ENCODE results near the gene PNPLA8. TPM values are rescaled to one million over a fixed set of nuclear protein-coding genes. Genes with fewer than 3 reads are reported as not detected.

PNPLA8 gene
- total RNA-seq, 1 donor from 2014 or later: 29.0 TPM

DNA sequence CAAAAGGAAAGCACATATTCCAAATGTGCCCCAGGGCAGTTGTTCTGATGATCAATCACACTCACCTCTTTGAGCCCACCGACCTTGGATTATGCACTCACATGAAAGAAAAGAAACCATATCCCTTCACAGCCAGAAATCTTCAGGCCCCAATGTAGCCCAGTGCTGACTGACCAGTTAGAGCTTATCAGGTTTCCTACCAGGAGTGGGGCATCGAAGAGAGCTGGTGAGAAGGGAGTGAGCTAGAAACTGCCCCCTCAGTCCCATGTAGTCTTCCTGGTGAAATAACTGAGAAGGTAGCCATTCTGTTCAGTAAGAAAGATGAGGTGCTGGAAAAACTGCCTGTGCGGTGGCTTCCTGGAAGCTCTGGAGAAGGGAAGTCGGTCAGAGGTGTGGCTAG lies 101.9 kb downstream of the PNPLA8 start:
- no peak for ATAC-seq (ENCODE audit: poor library complexity)
- intact Hi-C loops (cut with DNase I): no loop called here
- DNase-seq: no peak

DNA sequence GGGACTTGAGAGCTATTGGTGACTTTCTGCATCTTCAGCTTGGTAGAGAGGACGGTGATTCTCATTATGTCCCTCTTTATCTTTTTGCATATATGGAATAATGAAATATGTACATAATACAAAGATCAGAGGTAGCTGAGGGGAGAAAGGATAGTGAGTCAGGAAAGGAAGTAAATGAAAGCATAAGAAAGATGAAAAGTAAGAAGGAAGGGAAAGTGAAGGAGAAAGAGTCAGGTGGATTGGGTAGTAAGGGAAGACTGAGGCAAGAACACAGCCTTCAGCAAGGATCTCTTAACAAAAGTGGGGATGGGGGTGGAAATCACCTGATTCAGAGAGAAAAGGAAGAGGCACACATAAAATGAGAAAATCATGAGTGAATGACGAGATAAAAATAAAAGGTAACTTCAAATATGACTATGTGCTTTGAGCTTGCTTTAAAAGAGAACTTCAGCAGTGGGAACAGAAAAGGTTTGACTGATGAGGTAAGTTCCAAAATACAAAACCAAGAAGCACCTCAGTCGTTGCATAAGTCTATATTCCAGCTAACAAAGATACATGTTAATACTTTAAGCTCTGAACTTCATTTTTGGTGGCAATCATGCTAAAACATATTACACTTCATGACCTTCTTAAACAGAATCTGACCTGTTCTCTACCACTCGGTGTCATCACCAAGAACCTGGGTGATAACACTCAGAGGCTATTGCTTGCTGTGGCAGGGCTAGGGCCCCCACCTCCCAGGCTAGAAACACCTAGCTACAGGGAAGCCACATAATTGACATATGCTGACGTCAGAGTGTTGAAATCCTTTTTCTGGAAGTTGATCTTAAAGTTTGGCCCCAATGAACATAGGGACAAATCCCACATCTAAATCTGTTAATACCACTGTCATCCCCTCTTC lies 102.6 kb downstream of the PNPLA8 start:
- intact Hi-C loops (cut with DNase I): no loop called here
- no peak for DNase-seq
- no peak for ATAC-seq (ENCODE audit: poor library complexity)

DNA sequence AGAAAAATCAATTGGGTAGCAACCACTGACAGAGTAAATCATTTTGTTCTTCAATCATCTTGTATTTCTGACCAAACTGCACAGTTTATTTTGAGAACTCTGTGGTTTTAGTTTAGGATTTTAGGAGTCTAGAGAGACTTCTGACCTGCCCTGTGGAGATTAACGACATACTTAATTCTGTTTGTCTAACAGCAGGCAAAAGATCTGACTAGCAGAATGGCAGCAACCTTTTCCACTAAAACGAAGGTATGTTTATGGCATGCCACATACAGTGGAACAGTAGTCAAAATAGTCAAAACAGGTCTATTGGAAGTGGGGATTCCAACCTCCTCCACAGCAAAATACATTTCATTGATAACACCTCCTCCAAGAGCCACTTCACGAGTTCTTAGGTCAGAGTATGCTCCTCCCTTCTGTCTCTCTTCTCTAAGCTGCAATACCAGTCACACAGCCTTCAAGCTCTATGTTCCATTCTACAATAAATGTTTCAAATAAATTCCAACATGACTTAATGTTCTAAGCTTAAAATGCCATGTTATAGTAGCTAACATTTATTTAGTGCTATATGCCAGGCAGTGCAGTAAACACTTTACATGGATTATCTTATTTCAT lies 104.1 kb downstream of the PNPLA8 start:
- no peak for ATAC-seq (ENCODE audit: poor library complexity)
- intact Hi-C loops (cut with DNase I): no loop called here
- no peak for DNase-seq

Other genes starting within 250 kb of the PNPLA8 start
- 0.27 TPM for gene NRCAM, start 69.7 kb downstream of the PNPLA8 start, total RNA-seq
- 21.1 TPM for gene THAP5, start 43.6 kb upstream of the PNPLA8 start, total RNA-seq
- 31.3 TPM for gene DNAJB9, start 43.7 kb upstream of the PNPLA8 start, total RNA-seq